Activated gamma-delta T cell (primary cell): Measurements from ENCODE around the gene MOCOS.

ENCODE experiments used
- DNase-seq: peaks from one replicate; lab custom pipeline; 2025; lab: John Stamatoyannopoulos, UW

The MOCOS gene

GRCh38 chr18:36179562-36180355, 7.5 kb upstream of the MOCOS start:
- no peak for DNase-seq

- DNase-seq: no peak
Measured at GRCh38 chr18:36181441-36181840, 5.9 kb upstream of the MOCOS start.

GRCh38 chr18:36181898-36182506, 5.3 kb upstream of the MOCOS start:
- DNase-seq: no peak

- DNase-seq: no peak
Measured at GRCh38 chr18:36183033-36183432, 4.3 kb upstream of the MOCOS start.

GRCh38 chr18:36183987-36184386, 3.3 kb upstream of the MOCOS start:
- DNase-seq: no peak

- no peak for DNase-seq
Measured at GRCh38 chr18:36185157-36185556, 2.1 kb upstream of the MOCOS start.

GRCh38 chr18:36185901-36186460, 1.3 kb upstream of the MOCOS start:
- no peak for DNase-seq

- DNase-seq: no peak
Measured at GRCh38 chr18:36186461-36187192, 670 bp upstream of the MOCOS start.

- no peak for DNase-seq
Measured at GRCh38 chr18:36187826-36188721, 777 bp downstream of the MOCOS start.

- no peak for DNase-seq
Measured at GRCh38 chr18:36188916-36189315, 1.6 kb downstream of the MOCOS start.

GRCh38 chr18:36189486-36189885, 2.2 kb downstream of the MOCOS start:
- DNase-seq: no peak

GRCh38 chr18:36191286-36191685, 4.0 kb downstream of the MOCOS start:
- no peak for DNase-seq

GRCh38 chr18:36191711-36192110, 4.4 kb downstream of the MOCOS start:
- DNase-seq: no peak

- DNase-seq: no peak
Measured at GRCh38 chr18:36194600-36195315, 7.5 kb downstream of the MOCOS start.

GRCh38 chr18:36195427-36196122, 8.3 kb downstream of the MOCOS start:
- no peak for DNase-seq

- no peak for DNase-seq
Measured at GRCh38 chr18:36196238-36196995, 9.1 kb downstream of the MOCOS start.

GRCh38 chr18:36197511-36198166, 10.3 kb downstream of the MOCOS start:
- no peak for DNase-seq

GRCh38 chr18:36199691-36200295, 12.5 kb downstream of the MOCOS start:
- no peak for DNase-seq

GRCh38 chr18:36200354-36200771, 13.1 kb downstream of the MOCOS start:
- no peak for DNase-seq
